ENCODE data around the gene HES7.

- TF ChIP-seq, protein P1, sequence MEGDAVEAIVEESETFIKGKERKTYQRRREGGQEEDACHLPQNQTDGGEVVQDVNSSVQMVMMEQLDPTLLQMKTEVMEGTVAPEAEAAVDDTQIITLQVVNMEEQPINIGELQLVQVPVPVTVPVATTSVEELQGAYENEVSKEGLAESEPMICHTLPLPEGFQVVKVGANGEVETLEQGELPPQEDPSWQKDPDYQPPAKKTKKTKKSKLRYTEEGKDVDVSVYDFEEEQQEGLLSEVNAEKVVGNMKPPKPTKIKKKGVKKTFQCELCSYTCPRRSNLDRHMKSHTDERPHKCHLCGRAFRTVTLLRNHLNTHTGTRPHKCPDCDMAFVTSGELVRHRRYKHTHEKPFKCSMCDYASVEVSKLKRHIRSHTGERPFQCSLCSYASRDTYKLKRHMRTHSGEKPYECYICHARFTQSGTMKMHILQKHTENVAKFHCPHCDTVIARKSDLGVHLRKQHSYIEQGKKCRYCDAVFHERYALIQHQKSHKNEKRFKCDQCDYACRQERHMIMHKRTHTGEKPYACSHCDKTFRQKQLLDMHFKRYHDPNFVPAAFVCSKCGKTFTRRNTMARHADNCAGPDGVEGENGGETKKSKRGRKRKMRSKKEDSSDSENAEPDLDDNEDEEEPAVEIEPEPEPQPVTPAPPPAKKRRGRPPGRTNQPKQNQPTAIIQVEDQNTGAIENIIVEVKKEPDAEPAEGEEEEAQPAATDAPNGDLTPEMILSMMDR (IDR thresholded peaks at IDR 0.05; ENCODE audit: poor library complexity, severe bottlenecking) = no peak
- no peak for TF ChIP-seq REST (IDR thresholded peaks at IDR 0.05; ENCODE audit: borderline replicate concordance)
- TF ChIP-seq POLR2AphosphoS5 (IDR thresholded peaks at IDR 0.05) = no peak
- TF ChIP-seq RAD21 (conservative IDR thresholded peaks at IDR 0.05) = no peak
- no peak for TF ChIP-seq EZH2 (IDR thresholded peaks at IDR 0.05; ENCODE audit: borderline replicate concordance, insufficient read depth, low read length, poor library complexity, severe bottlenecking)
- TF ChIP-seq EP300 (conservative IDR thresholded peaks at IDR 0.05; ENCODE audit: poor library complexity, severe bottlenecking) = no peak
- no peak for TF ChIP-seq TAF1 (IDR thresholded peaks at IDR 0.05; ENCODE audit: low read depth)
- TF ChIP-seq SMC3 (conservative IDR thresholded peaks at IDR 0.05; ENCODE audit: poor library complexity) = no peak
Observed at GRCh38 chr17:8124350-8125153, 646 bp upstream of the HES7 start.

Measured in neural cell (in vitro differentiated cells).